ENCODE measurements around the gene CDH13.

The CDH13 gene

GRCh38 chr16:82751020-82751419 is 124.3 kb downstream of the CDH13 start:
- DNase-seq = no peak

GRCh38 chr16:82752172-82752571 is 125.4 kb downstream of the CDH13 start:
- DNase-seq = no peak

GRCh38 chr16:82753821-82754220 is 127.1 kb downstream of the CDH13 start:
- DNase-seq = no peak

- no peak for DNase-seq
These were observed 128.1 kb downstream of the CDH13 start for GRCh38 chr16:82754716-82755513.

- peak in 1 of 2 experiments; percentile 4 for DNase-seq
These were observed 129.0 kb downstream of the CDH13 start for GRCh38 chr16:82755570-82756282.

- no peak for DNase-seq
These were observed 129.5 kb downstream of the CDH13 start for GRCh38 chr16:82756283-82756599.

GRCh38 chr16:82758406-82758805 is 131.6 kb downstream of the CDH13 start:
- DNase-seq = no peak

- DNase-seq = no peak
These were observed 132.1 kb downstream of the CDH13 start for GRCh38 chr16:82758904-82759303.

GRCh38 chr16:82761236-82761635 is 134.5 kb downstream of the CDH13 start:
- no peak for DNase-seq

GRCh38 chr16:82761858-82762257 is 135.1 kb downstream of the CDH13 start:
- no peak for DNase-seq

GRCh38 chr16:82763371-82763770 is 136.6 kb downstream of the CDH13 start:
- DNase-seq = no peak

GRCh38 chr16:82767198-82767597 is 140.4 kb downstream of the CDH13 start:
- no peak for DNase-seq

- no peak for DNase-seq
These were observed 141.0 kb downstream of the CDH13 start for GRCh38 chr16:82767808-82768207.

- DNase-seq = no peak
These were observed 143.1 kb downstream of the CDH13 start for GRCh38 chr16:82769845-82770244.

- no peak for DNase-seq
These were observed 145.4 kb downstream of the CDH13 start for GRCh38 chr16:82772215-82772614.

- no peak for DNase-seq
These were observed 146.2 kb downstream of the CDH13 start for GRCh38 chr16:82773018-82773417.

- DNase-seq = no peak
These were observed 149.8 kb downstream of the CDH13 start for GRCh38 chr16:82776470-82777146.

- no peak for DNase-seq
These were observed 156.0 kb downstream of the CDH13 start for GRCh38 chr16:82782715-82783251.

- DNase-seq = no peak
These were observed 157.3 kb downstream of the CDH13 start for GRCh38 chr16:82783933-82784572.

GRCh38 chr16:82784573-82784968 is 157.8 kb downstream of the CDH13 start:
- no peak for DNase-seq

- DNase-seq = no peak
These were observed 161.5 kb downstream of the CDH13 start for GRCh38 chr16:82788225-82788624.

GRCh38 chr16:82788919-82789318 is 162.2 kb downstream of the CDH13 start:
- no peak for DNase-seq

- no peak for DNase-seq
These were observed 165.9 kb downstream of the CDH13 start for GRCh38 chr16:82792693-82793092.
